MV-4-11 (cell line): Measurements from ENCODE around the gene PSMB2.

ENCODE experiments used
- DNase-seq: peaks from one replicate; lab custom pipeline; 2025; lab: John Stamatoyannopoulos, UW

Gene PSMB2

GRCh38 chr1:35556484-35557117 is 84.7 kb downstream of the PSMB2 start:
- no peak for DNase-seq

- peak; percentile 28 for DNase-seq
Measured at GRCh38 chr1:35555601-35556477, 85.5 kb downstream of the PSMB2 start.

GRCh38 chr1:35555212-35555584 is 86.1 kb downstream of the PSMB2 start:
- no peak for DNase-seq

GRCh38 chr1:35554266-35555211 is 86.8 kb downstream of the PSMB2 start:
- DNase-seq, result no peak

GRCh38 chr1:35553851-35554250 is 87.5 kb downstream of the PSMB2 start:
- DNase-seq, result no peak
